ENCODE data around the gene CATSPERD.
"Not testable (repeated sequence)": the region's sequence is repeated elsewhere in the genome, so short reads cannot be mapped to it uniquely, and the experiment has no call there.

The CATSPERD gene

GRCh38 chr19:5686647-5687359 is 33.6 kb upstream of the CATSPERD start:
- peak; percentile 97 for DNase-seq

GRCh38 chr19:5687360-5688198 is 32.9 kb upstream of the CATSPERD start:
- DNase-seq = no peak

GRCh38 chr19:5688262-5688881 is 32.1 kb upstream of the CATSPERD start:
- not testable (repeated sequence) for DNase-seq

DNA sequence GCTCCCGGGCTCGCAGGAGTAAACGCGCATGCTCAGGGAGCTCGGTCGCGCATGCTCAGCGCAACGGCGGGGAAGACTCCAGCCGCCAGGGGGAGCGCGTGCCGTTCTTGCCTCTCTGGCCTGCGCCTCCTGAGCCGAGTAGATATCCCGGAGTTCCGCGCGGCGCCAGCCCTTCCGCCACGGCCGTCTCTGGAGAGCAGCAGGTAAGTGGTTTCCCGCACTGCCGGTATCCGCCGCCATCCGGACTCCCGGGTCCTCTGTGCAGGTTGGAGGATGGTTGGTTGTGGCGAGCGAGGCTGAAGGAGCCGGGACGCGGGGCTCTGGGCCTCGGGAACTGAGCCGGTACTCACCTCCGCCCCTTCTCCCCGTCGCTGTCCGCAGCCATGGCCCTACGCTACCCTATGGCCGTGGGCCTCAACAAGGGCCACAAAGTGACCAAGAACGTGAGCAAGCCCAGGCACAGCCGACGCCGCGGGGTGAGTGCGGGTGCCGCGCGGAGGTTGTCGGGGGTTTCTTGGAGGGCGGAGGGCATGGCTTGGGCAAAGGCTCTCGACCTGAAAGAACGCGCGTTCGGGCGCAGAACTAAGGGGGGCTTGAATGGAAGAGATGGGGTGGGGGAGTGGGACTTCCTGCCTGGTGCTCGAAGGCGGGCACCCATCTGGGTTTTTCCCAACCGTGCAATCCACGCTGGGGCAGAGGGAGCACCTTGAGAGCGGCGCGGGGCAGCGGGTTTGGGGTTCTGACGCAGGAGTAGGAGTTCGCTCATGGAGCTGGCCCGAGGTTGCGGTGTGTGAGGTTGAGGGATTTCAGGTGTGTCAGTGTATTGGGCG is 30.1 kb upstream of the CATSPERD start, which contains the start of gene RPL36:
TSS of gene RPL36 (plus strand) at position 171 of the 830 bp plus-strand sequence. CDS start at position 384, 213 bp downstream.
- peak; percentile 100 for DNase-seq

DNA sequence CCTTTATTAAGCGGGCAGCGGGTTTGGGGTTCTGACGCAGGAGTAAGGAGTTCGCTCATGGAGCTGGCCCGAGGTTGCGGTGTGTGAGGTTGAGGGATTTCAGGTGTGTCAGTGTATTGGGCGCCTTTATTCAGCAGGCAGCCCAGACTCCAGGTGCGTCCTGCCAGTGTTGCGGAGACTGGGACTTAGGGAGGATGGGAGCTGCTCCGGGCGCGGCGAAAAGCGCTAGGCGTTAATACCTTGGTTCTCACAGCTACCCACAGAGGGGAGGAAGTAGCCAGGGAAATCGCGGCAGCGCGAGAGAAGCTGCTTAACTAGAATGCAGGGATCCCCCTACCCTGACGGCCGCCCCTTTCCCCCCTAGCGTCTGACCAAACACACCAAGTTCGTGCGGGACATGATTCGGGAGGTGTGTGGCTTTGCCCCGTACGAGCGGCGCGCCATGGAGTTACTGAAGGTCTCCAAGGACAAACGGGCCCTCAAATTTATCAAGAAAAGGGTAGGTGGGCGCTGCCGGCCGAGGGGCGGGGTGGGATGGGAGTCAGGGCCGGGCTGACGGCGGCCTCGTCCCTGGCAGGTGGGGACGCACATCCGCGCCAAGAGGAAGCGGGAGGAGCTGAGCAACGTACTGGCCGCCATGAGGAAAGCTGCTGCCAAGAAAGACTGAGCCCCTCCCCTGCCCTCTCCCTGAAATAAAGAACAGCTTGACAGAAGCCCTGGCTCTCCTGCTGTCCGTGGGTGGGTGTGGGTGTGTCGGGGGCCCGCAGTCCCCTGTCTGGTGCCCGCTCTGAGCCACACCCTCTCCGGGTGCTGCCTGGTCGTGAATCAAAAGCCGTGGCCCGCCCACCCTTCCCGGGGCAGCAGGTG is 29.2 kb upstream of the CATSPERD start:
- DNase-seq = peak; percentile 80

GRCh38 chr19:5691822-5692722 is 28.4 kb upstream of the CATSPERD start:
- peak; percentile 44 for DNase-seq

DNA sequence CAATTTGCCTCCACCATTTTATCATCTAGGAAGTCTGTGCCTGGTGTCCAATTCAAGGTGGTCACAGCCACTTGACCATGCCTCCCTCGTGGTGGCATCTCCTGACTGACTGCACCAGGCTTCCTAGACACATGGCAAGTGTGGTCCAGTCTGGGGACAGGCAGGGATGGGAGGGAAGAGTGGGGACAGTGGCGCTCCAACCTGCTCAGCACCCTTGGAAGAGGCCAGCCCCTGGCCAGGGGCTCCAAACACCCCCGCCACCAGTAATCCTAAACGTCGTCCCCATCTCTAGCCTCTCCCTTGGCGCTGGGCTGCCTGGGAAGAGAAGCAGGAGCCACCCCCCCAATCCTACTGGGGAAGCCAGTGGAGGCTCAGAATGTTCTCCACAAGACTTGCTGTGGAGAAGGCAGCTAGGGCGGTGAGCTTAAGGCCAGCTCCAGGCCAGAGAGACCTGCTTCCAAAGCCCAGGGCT is 27.7 kb upstream of the CATSPERD start:
- no peak for DNase-seq

DNA sequence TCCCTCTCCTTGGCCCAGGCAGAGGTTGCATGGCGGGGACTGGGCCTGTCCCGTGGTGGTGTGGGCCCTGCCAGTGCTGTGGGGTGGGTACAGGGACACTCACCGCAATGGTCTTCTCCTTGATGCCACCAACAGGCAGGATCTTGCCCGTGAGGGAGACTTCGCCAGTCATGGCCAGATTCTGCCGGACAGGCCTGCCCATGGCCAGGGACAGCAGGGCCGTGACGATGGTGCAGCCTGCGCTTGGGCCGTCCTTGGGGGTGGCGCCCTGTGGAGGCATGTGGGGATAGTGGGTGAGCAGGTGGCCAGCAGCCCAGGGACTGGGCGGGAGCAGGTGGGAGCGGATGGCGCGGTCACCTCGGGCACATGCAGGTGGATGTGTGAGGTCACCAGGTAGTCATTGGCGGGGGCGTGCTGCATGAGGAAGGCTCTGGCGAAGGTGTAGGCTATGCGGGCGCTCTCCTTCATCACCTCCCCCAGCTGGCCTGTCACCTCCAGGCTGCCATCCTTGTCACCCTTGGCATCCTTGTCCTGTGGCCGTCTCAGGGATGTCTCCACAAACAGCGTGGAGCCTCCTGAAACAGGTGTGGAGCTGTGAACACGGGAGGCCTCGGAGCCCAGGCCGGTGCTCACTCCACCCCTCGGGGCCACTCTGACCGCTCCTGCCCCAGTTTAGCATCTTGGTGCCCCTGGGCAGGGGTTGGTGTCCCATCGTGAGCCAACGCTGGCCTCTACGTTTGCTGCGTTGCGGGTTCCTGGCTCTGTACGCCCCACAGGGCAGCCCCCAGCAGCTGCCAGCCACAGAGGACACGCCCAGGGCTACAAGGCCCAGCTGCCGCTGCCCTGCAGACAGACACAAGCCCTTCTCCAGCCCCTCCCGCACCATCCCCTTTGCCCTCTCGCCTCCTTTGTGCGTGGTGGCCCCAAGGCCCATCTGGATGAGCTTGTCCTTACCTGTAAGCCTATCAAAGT is 27.0 kb upstream of the CATSPERD start:
- peak; percentile 47 for DNase-seq

GRCh38 chr19:5694167-5694955 is 26.1 kb upstream of the CATSPERD start:
- peak; percentile 41 for DNase-seq

GRCh38 chr19:5694956-5695648 is 25.3 kb upstream of the CATSPERD start:
- peak; percentile 40 for DNase-seq

DNA sequence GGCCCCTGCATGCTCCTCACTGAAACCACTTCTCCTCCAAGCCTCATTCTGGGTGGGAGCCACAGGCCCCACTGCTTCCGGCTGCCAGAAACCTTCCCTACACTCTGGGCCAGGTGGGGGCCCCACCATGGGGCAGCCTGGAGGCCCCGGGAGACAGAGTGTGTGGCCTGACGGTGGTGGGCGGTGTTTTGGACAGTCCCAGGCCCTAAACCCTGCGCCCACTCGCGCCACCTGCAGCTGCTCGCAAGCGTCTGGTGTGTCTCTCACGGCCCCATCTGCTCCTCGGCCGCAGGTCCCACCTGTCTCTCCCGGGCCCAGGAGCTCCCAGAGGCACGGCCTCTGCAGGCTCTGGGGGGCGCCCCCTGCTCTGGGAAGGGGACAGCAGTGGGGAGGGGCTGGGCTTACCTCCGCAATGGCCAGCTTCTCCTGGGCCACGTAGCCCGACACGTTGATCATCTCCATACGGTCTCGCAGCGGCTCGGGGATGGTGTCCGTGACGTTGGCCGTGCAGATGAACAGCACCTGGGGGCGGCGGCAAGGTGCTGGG is 24.7 kb upstream of the CATSPERD start:
- peak; percentile 44 for DNase-seq

DNA sequence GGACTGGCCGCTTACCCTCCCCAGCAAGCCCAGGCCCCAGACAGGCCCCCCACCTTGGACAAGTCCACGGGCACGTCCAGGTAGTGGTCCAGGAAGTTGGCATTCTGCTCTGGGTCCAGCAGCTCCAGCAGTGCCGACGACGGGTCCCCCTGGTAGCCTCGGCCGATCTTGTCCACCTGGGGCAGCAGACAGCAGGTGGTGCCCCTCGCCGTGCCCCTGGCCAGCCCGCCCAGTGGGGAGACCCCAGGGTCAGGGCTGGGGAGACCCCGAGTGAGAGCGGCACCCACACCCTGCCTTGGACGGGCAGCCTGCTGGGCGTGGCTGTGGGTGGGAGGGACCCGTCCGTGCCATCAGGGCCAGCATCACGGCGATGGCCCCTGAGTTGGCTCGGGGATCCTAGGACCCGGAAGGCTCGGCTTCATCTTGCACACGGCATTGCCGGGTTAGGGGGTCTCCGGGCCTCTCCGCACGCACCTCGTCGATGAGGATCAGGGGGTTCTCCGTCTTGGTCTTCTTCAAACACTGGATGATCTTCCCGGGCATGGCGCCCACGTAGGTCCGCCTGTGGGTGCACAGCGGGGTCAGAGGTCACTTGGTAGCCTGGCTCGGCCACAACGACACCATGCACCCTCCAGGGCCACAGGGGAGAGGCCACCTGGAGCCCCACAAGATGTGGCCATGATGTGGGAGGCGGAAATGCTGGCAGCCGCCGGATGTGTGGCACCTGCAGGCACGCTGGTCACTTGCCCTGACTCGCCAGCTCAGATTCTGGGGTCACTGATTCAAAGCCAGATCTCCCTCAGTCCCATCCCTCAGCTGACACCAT is 24.0 kb upstream of the CATSPERD start:
- DNase-seq = peak; percentile 44

GRCh38 chr19:5697022-5697889 is 23.2 kb upstream of the CATSPERD start:
- peak; percentile 38 for DNase-seq

- peak; percentile 43 for DNase-seq
Measured at GRCh38 chr19:5697890-5698634, 22.4 kb upstream of the CATSPERD start.
